AG09319 (cell line): ENCODE data around the gene CD200R1.

Experiments
- DNase-seq: peaks from one replicate; pipeline ENCODE4 v3.0.0-alpha.2; 2010; ENCODE audit warnings: low read depth; ENCODE audit errors: extremely low read depth
- CTCF ChIP-seq: IDR thresholded peaks from 2 replicates; pipeline ENCODE4 v1.5.1; 2011; ENCODE audit warnings: low read depth, mild to moderate bottlenecking, inconsistent platforms, low read length, moderate library complexity

Gene CD200R1

GRCh38 chr3:112963683-112964082 lies 11.2 kb downstream of the CD200R1 start:
- no peak for DNase-seq
- no peak for TF ChIP-seq CTCF

- no peak for DNase-seq
- no peak for TF ChIP-seq CTCF
Measured at GRCh38 chr3:112958811-112959560, 15.9 kb downstream of the CD200R1 start.

- no peak for TF ChIP-seq CTCF
- no peak for DNase-seq
Measured at GRCh38 chr3:112956351-112956750, 18.6 kb downstream of the CD200R1 start.

GRCh38 chr3:112948346-112948838 lies 26.5 kb downstream of the CD200R1 start:
- no peak for DNase-seq
- no peak for TF ChIP-seq CTCF

- no peak for DNase-seq
- TF ChIP-seq CTCF = no peak
Measured at GRCh38 chr3:112931736-112932521, 43.0 kb downstream of the CD200R1 start.

- no peak for DNase-seq
- no peak for TF ChIP-seq CTCF
Measured at GRCh38 chr3:112930771-112931170, 44.1 kb downstream of the CD200R1 start.

- no peak for DNase-seq
- TF ChIP-seq CTCF = no peak
Measured at GRCh38 chr3:112925969-112926368, 48.9 kb downstream of the CD200R1 start.
